AG10803 (cell line): Measurements from ENCODE around the gene TMEM245.

Experiments
- DNase-seq: peaks from one replicate; pipeline ENCODE4 v3.0.0; 2010; ENCODE audit warnings: low read depth
- H3K4me3 ChIP-seq: 2 replicates; pipeline ENCODE4 v1.5.1; 2011; ENCODE audit warnings: mild to moderate bottlenecking, low read length, control low read depth
- CTCF ChIP-seq: conservative IDR thresholded peaks from 2 replicates; pipeline ENCODE4 v1.5.1; 2011; ENCODE audit warnings: mild to moderate bottlenecking, low read length, control low read depth, inconsistent platforms

TMEM245 gene

GRCh38 chr9:109083813-109084405 lies 35.8 kb downstream of the TMEM245 start:
- no peak overlapping the region for H3K4me3 ChIP-seq
- no peak for TF ChIP-seq CTCF
- DNase-seq: no peak

- no peak overlapping the region for H3K4me3 ChIP-seq
- no peak for TF ChIP-seq CTCF
- DNase-seq: no peak
These were observed 36.6 kb downstream of the TMEM245 start for GRCh38 chr9:109083141-109083540.

- no peak overlapping the region for H3K4me3 ChIP-seq
- no peak for DNase-seq
- no peak for TF ChIP-seq CTCF
These were observed 37.6 kb downstream of the TMEM245 start for GRCh38 chr9:109082091-109082620.

- H3K4me3 ChIP-seq: no peak overlapping the region
- TF ChIP-seq CTCF: no peak
- no peak for DNase-seq
These were observed 45.4 kb downstream of the TMEM245 start for GRCh38 chr9:109074236-109074889.

GRCh38 chr9:109072821-109073435 lies 46.8 kb downstream of the TMEM245 start:
- no peak for DNase-seq
- no peak overlapping the region for H3K4me3 ChIP-seq
- TF ChIP-seq CTCF: no peak

GRCh38 chr9:109072133-109072692 lies 47.5 kb downstream of the TMEM245 start:
- TF ChIP-seq CTCF: no peak
- no peak overlapping the region for H3K4me3 ChIP-seq
- no peak for DNase-seq
